DOHH2 (cell line): Measurements from ENCODE around the gene NEGR1.

Experiments used
- H3F3A ChIP-seq: fragments of 200-600 bp; sonication (generic), shearing (Covaris generic); 2 replicates; pipeline ENCODE4 v1.6.0; 2016; ENCODE audit warnings: antibody characterized with exemption, mild to moderate bottlenecking; ENCODE audit not compliant: control insufficient read depth, insufficient read depth
- H3K27ac ChIP-seq: fragments of 200-600 bp; sonication (generic); 2 replicates; pipeline ENCODE4 v1.5.1; 2014; ENCODE audit warnings: low read depth, mild to moderate bottlenecking, low read length, moderate library complexity
- H3K27me3 ChIP-seq: fragments of 200-600 bp; sonication (generic); 2 replicates; pipeline ENCODE4 v1.6.1; 2014; ENCODE audit warnings: mild to moderate bottlenecking, low read length, mixed read lengths; ENCODE audit not compliant: control insufficient read depth
- H3K36me3 ChIP-seq: fragments of 200-600 bp; sonication (generic); 2 replicates; pipeline ENCODE4 v1.6.1; 2014; ENCODE audit warnings: mild to moderate bottlenecking, low read length, moderate library complexity, mixed read lengths; ENCODE audit not compliant: control insufficient read depth
- H3K4me1 ChIP-seq: fragments of 200-600 bp; sonication (generic); 2 replicates; pipeline ENCODE4 v1.6.1; 2014; ENCODE audit warnings: mild to moderate bottlenecking, low read length, mixed read lengths; ENCODE audit not compliant: control insufficient read depth
- H3K4me2 ChIP-seq: fragments of 200-600 bp; sonication (generic); 2 replicates; pipeline ENCODE4 v1.6.0; 2014; ENCODE audit warnings: mild to moderate bottlenecking, low read length, moderate library complexity
- H3K4me3 ChIP-seq: fragments of 200-600 bp; sonication (generic); 2 replicates; pipeline ENCODE4 v1.5.1; 2014; ENCODE audit warnings: mild to moderate bottlenecking, low read length, mixed read lengths
- H3K79me2 ChIP-seq: fragments of 200-600 bp; sonication (generic); 2 replicates; pipeline ENCODE4 v1.6.1; 2014; ENCODE audit warnings: mild to moderate bottlenecking, low read length, mixed read lengths; ENCODE audit not compliant: control insufficient read depth
- H3K9me2 ChIP-seq: fragments of 200-600 bp; sonication (generic); replicated peaks from 2 replicates; pipeline ENCODE4 v1.6.1; 2014; ENCODE audit warnings: mild to moderate bottlenecking, low read length, mixed read lengths; ENCODE audit not compliant: control insufficient read depth
- H3K9me3 ChIP-seq: fragments of 200-600 bp; sonication (generic); 2 replicates; pipeline ENCODE4 v1.6.1; 2014; ENCODE audit warnings: antibody characterized with exemption, low read length, mixed read lengths; ENCODE audit not compliant: control insufficient read depth, insufficient read depth
- H4K20me1 ChIP-seq: fragments of 200-600 bp; sonication (generic); 2 replicates; pipeline ENCODE4 v1.6.0; 2014; ENCODE audit warnings: low read depth, mild to moderate bottlenecking, antibody characterized with exemption, low read length, moderate library complexity; ENCODE audit not compliant: control insufficient read depth, insufficient read depth
- EZH2phosphoT487 ChIP-seq: fragments of 200-600 bp; sonication (generic); IDR thresholded peaks from 2 replicates; pipeline ENCODE4 v1.6.1; 2017; ENCODE audit warnings: borderline replicate concordance, mild to moderate bottlenecking, antibody characterized with exemption, low read length, moderate library complexity, mixed read lengths
- TF ChIP-seq, protein P1 (sequence below): fragments of 200-600 bp; sonication (generic); IDR thresholded peaks from one replicate; pipeline ENCODE4 v1.5.1; 2014; ENCODE audit warnings: antibody characterized with exemption, mild to moderate bottlenecking, low read depth, low read length; ENCODE audit not compliant: poor library complexity, severe bottlenecking

Gene NEGR1

GRCh38 chr1:71781450-71781849 is 500.9 kb downstream of the NEGR1 start:
- H3K4me2 ChIP-seq, result no peak overlapping the region

DNA sequence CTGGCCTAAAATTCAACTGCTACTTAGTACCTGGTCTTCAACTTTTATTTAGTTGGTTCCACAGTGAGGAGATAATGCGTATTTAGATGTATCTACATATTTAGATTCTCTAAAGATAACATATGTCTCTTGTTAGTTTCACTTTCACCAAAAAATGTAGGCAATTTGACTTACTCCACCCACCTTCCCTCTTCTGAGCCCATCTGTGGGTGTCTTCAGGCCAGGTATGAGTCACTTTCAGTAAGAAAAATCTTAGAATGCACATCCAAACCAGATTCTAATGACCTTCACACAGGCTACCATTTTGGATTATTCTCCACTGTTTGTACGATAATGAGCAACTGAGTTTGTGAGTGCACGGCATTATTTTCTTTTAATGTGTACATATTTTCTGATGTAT is 501.7 kb downstream of the NEGR1 start:
- Histone ChIP-seq H3K9me3 (no peaks in the 10 kb centered on the region), H4K20me1 (no peaks in the 10 kb centered on the region), H3F3A (no peaks in the 10 kb centered on the region), H3K36me3 (no peaks in the 10 kb centered on the region), H3K4me3 (no peak overlapping the region), H3K9me2 (no peaks in the 10 kb centered on the region), H3K27ac (no peak overlapping the region), H3K79me2 (no peaks in the 10 kb centered on the region), H3K27me3 (no peaks in the 10 kb centered on the region), H3K4me1 (no peaks in the 10 kb centered on the region), H3K4me2 (no peak overlapping the region)
- TF ChIP-seq, protein P1, sequence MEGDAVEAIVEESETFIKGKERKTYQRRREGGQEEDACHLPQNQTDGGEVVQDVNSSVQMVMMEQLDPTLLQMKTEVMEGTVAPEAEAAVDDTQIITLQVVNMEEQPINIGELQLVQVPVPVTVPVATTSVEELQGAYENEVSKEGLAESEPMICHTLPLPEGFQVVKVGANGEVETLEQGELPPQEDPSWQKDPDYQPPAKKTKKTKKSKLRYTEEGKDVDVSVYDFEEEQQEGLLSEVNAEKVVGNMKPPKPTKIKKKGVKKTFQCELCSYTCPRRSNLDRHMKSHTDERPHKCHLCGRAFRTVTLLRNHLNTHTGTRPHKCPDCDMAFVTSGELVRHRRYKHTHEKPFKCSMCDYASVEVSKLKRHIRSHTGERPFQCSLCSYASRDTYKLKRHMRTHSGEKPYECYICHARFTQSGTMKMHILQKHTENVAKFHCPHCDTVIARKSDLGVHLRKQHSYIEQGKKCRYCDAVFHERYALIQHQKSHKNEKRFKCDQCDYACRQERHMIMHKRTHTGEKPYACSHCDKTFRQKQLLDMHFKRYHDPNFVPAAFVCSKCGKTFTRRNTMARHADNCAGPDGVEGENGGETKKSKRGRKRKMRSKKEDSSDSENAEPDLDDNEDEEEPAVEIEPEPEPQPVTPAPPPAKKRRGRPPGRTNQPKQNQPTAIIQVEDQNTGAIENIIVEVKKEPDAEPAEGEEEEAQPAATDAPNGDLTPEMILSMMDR, result no peak
- no peak for TF ChIP-seq EZH2phosphoT487

More at GRCh38 chr1:71781450-71781849, 500.9 kb downstream of the NEGR1 start:
- Histone ChIP-seq H3K36me3 (no peaks in the 10 kb centered on the region), H3K27me3 (no peaks in the 10 kb centered on the region), H3K4me1 (no peaks in the 10 kb centered on the region), H3K9me3 (no peaks in the 10 kb centered on the region), H3F3A (no peaks in the 10 kb centered on the region), H3K9me2 (no peaks in the 10 kb centered on the region), H3K79me2 (no peaks in the 10 kb centered on the region), H4K20me1 (no peaks in the 10 kb centered on the region), H3K4me3 (no peak overlapping the region), H3K27ac (no peak overlapping the region)
- TF ChIP-seq, protein P1, result no peak
- TF ChIP-seq EZH2phosphoT487, result no peak

DNA sequence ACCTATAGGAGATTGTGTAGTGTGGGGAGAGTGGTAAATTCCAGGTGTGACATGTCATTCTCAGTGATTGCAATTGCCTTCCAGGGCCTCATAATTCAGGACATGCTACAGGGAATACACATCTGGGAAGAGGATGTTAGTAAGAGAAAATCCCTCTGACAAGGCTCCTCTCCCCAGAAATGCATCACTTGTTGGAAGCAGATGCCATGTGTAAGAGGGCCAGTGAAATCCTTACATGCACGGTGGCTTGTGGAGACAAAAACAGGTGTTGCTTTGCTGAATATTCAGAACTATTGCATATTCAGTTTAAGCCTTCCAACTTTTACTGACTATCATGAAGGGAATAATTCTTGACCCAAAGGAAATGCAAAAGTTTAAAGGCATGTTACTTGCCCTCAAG is 503.4 kb downstream of the NEGR1 start:
- no peak overlapping the region for H3K4me3 ChIP-seq
- no peaks in the 10 kb centered on the region for H3K9me2 ChIP-seq
- no peaks in the 10 kb centered on the region for H3K36me3 ChIP-seq
- H3K9me3 ChIP-seq, result no peaks in the 10 kb centered on the region
- H3F3A ChIP-seq, result no peaks in the 10 kb centered on the region
- no peaks in the 10 kb centered on the region for H3K4me1 ChIP-seq
- H4K20me1 ChIP-seq, result no peaks in the 10 kb centered on the region
- no peak overlapping the region for H3K4me2 ChIP-seq
- H3K27ac ChIP-seq, result no peak overlapping the region
- no peaks in the 10 kb centered on the region for H3K79me2 ChIP-seq
- H3K27me3 ChIP-seq, result no peaks in the 10 kb centered on the region
- TF ChIP-seq, protein P1, result no peak
- no peak for TF ChIP-seq EZH2phosphoT487

GRCh38 chr1:71777094-71777493 is 505.2 kb downstream of the NEGR1 start:
- H3K9me2 ChIP-seq, result no peaks in the 10 kb centered on the region
- no peaks in the 10 kb centered on the region for H3F3A ChIP-seq
- H4K20me1 ChIP-seq, result no peaks in the 10 kb centered on the region
- H3K9me3 ChIP-seq, result no peaks in the 10 kb centered on the region
- no peaks in the 10 kb centered on the region for H3K36me3 ChIP-seq
- H3K4me3 ChIP-seq, result no peak overlapping the region
- H3K4me2 ChIP-seq, result no peak overlapping the region
- H3K27ac ChIP-seq, result no peak overlapping the region
- no peaks in the 10 kb centered on the region for H3K4me1 ChIP-seq
- H3K27me3 ChIP-seq, result no peaks in the 10 kb centered on the region
- no peak for TF ChIP-seq EZH2phosphoT487
- TF ChIP-seq, protein P1, result no peak
- H3K79me2 ChIP-seq, result no peaks in the 10 kb centered on the region
